NCI-H2196 treated with DMSO at 0.1 percent for 48 hours (cell line): ENCODE data around the gene HIVEP3.
"Not testable (repeated sequence)": the region's sequence is repeated elsewhere in the genome, so short reads cannot be mapped to it uniquely, and the experiment has no call there.

ENCODE experiments used
- DNase-seq: peaks from one replicate; lab custom pipeline; 2025; ENCODE audit not compliant: unreplicated experiment; lab: John Stamatoyannopoulos, UW

Gene HIVEP3

GRCh38 chr1:41918450-41919043 is at the start of gene HIVEP3:
HIVEP3 (minus strand) TSS chr1:41918922.
- DNase-seq, result no peak

- DNase-seq, result no peak
Observed at GRCh38 chr1:41964400-41964799, 45.7 kb upstream of the HIVEP3 start.

GRCh38 chr1:41963636-41964035 is 44.9 kb upstream of the HIVEP3 start:
- no peak for DNase-seq

GRCh38 chr1:41958015-41958673 is 39.4 kb upstream of the HIVEP3 start:
- DNase-seq, result no peak

GRCh38 chr1:41957568-41957967 is 38.8 kb upstream of the HIVEP3 start:
- DNase-seq, result no peak

- DNase-seq, result no peak
Observed at GRCh38 chr1:41955461-41956159, 36.9 kb upstream of the HIVEP3 start.

- DNase-seq, result no peak
Observed at GRCh38 chr1:41954533-41954944, 35.8 kb upstream of the HIVEP3 start.

- no peak for DNase-seq
Observed at GRCh38 chr1:41953291-41953690, 34.6 kb upstream of the HIVEP3 start.

GRCh38 chr1:41952208-41952607 is 33.5 kb upstream of the HIVEP3 start:
- DNase-seq, result no peak

GRCh38 chr1:41951492-41951891 is 32.8 kb upstream of the HIVEP3 start:
- DNase-seq, result not testable (repeated sequence)

- DNase-seq, result no peak
Observed at GRCh38 chr1:41950820-41951219, 32.1 kb upstream of the HIVEP3 start.

- not testable (repeated sequence) for DNase-seq
Observed at GRCh38 chr1:41945946-41946345, 27.2 kb upstream of the HIVEP3 start.

- no peak for DNase-seq
Observed at GRCh38 chr1:41943717-41944116, 25.0 kb upstream of the HIVEP3 start.

GRCh38 chr1:41942278-41942677 is 23.6 kb upstream of the HIVEP3 start:
- DNase-seq, result no peak

- no peak for DNase-seq
Observed at GRCh38 chr1:41941381-41941780, 22.7 kb upstream of the HIVEP3 start.

- DNase-seq, result no peak
Observed at GRCh38 chr1:41939194-41939593, 20.5 kb upstream of the HIVEP3 start.

GRCh38 chr1:41936107-41936506 is 17.4 kb upstream of the HIVEP3 start:
- DNase-seq, result peak; percentile 42

GRCh38 chr1:41935226-41935625 is 16.5 kb upstream of the HIVEP3 start:
- DNase-seq, result no peak

- no peak for DNase-seq
Observed at GRCh38 chr1:41933106-41933505, 14.4 kb upstream of the HIVEP3 start.

- DNase-seq, result no peak
Observed at GRCh38 chr1:41931578-41931977, 12.9 kb upstream of the HIVEP3 start.

- DNase-seq, result no peak
Observed at GRCh38 chr1:41927118-41927517, 8.4 kb upstream of the HIVEP3 start.

GRCh38 chr1:41925712-41926111 is 7.0 kb upstream of the HIVEP3 start:
- no peak for DNase-seq
